ENCODE measurements around the gene SLC16A3. TPM values are rescaled to one million over a fixed set of nuclear protein-coding genes. Genes with fewer than 3 reads are reported as not detected.
A peak's percentile ranks its signal among the peaks of the same experiment; 100 is the strongest.

SLC16A3 gene
- total RNA-seq = 1 to 10 TPM; 2.0 to 5.4 TPM

GRCh38 chr17:82228842-82229697 lies at the start of gene SLC16A3:
TSS of gene SLC16A3 (plus strand) at chr17:82229042. CDS start at chr17:82236009, 6,967 bp downstream.
- no peaks in the 10 kb centered on the region for H3K9me3 ChIP-seq
- 11% methylated on average over 99 of the region's 105 CpGs; no CpG with 5 or more reads in 1 of the 2 donors for WGBS, 2 donors
- intact Hi-C loops (cut with DNase I) = no loop called here
- no peak for TF ChIP-seq CTCF (IDR thresholded peaks at IDR 0.05)
- TF ChIP-seq POLR2A (IDR thresholded peaks at IDR 0.05) = peak in 2 of 3 donors; percentile 7 to 9
- peak within 1 kb of the TSS in 1 of 2 donors; percentile 8 for H3K4me3 ChIP-seq
- peaks cover 0 to 20% of the 10 kb centered on the region in 2 donors for H3K27me3 ChIP-seq
- H3K4me1 ChIP-seq = peaks cover 25% of the 10 kb centered on the region
- DNase-seq (peak in 1 of 4 donors; percentile 20), ATAC-seq (peak; percentile 22)
- peak within 1 kb of the TSS in 3 of 4 donors; percentile 10 to 80 (median 65) for H3K27ac ChIP-seq
- no peaks in the 10 kb centered on the region for H3K36me3 ChIP-seq (replicated peaks in 1 of 2; ENCODE audit: insufficient read depth in 1 of 2, low read depth in 2 of 2)

GRCh38 chr17:82179412-82179811 lies 49.4 kb upstream of the SLC16A3 start:
- intact Hi-C loops (cut with DNase I) = no loop called here
- H3K27ac ChIP-seq = no peak overlapping the region
- TF ChIP-seq CTCF (IDR thresholded peaks at IDR 0.05) (no peak), POLR2A (IDR thresholded peaks at IDR 0.05) (no peak)
- no peak overlapping the region for H3K4me3 ChIP-seq
- DNase-seq (no peak), ATAC-seq (no peak)
- no peaks in the 10 kb centered on the region for H3K27me3 ChIP-seq
- 87 to 98% methylated on average over 13 of the region's 13 CpGs for WGBS, 2 donors
- no peaks in the 10 kb centered on the region for H3K4me1 ChIP-seq
- H3K9me3 ChIP-seq = no peaks in the 10 kb centered on the region
- H3K36me3 ChIP-seq (replicated peaks in 1 of 2; ENCODE audit: insufficient read depth in 1 of 2, low read depth in 2 of 2) = no peaks in the 10 kb centered on the region

DNA sequence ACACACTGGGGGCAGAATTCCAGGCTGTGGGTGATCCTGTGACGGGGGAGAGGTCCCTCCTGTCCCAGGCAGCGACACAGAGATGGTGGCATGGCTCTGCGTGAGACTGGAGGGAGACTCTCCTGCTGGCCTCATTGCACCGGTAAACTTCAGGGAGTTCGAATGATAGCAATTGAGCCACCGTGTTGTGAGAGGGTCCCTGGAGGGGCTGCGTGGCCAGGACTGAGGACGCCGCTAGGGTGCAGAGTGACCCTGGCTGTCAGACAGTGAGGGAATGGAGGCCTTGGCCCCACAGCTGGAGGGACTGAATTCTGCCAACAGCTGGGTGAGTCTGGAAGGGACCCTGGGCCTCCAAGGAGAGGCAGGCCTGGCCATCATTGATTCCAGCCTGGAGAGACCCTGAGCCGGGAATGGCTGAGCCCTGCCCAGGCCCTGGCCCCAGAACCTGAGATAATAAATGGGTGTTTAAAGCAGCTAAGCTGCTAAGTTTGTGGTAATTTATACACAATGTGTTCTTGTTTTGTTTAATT lies 48.8 kb upstream of the SLC16A3 start:
- intact Hi-C loops (cut with DNase I) = no loop called here
- no peak overlapping the region for H3K27ac ChIP-seq

GRCh38 chr17:82180776-82181528 lies 47.9 kb upstream of the SLC16A3 start:
- no peaks in the 10 kb centered on the region for H3K4me1 ChIP-seq
- no peak overlapping the region for H3K27ac ChIP-seq
- WGBS, 2 donors = 75 to 82% methylated on average over 29 to 31 of the region's 31 CpGs
- no peak for TF ChIP-seq CTCF (IDR thresholded peaks at IDR 0.05)
- no peak for TF ChIP-seq POLR2A (IDR thresholded peaks at IDR 0.05)
- no peaks in the 10 kb centered on the region for H3K27me3 ChIP-seq
- DNase-seq (peak in 2 of 4 donors; percentile 31 to 44), ATAC-seq (no peak)
- H3K4me3 ChIP-seq = no peak overlapping the region
- H3K36me3 ChIP-seq (replicated peaks in 1 of 2; ENCODE audit: insufficient read depth in 1 of 2, low read depth in 2 of 2) = no peaks in the 10 kb centered on the region
- no peaks in the 10 kb centered on the region for H3K9me3 ChIP-seq
- intact Hi-C loops (cut with DNase I) = no loop called here

More for the DNA sequence above, 48.8 kb upstream of the SLC16A3 start:
- no peaks in the 10 kb centered on the region for H3K9me3 ChIP-seq
- TF ChIP-seq POLR2A (IDR thresholded peaks at IDR 0.05) = no peak
- TF ChIP-seq CTCF (IDR thresholded peaks at IDR 0.05) = no peak
- WGBS, 2 donors = 90 to 96% methylated on average over 5 to 10 of the region's 10 CpGs
- no peaks in the 10 kb centered on the region for H3K27me3 ChIP-seq
- DNase-seq (no peak), ATAC-seq (no peak)
- H3K4me3 ChIP-seq = no peak overlapping the region
- H3K4me1 ChIP-seq = no peaks in the 10 kb centered on the region
- no peaks in the 10 kb centered on the region for H3K36me3 ChIP-seq (replicated peaks in 1 of 2; ENCODE audit: insufficient read depth in 1 of 2, low read depth in 2 of 2)

All from body of pancreas (tissue), 4 donors.